HG02870 (cell line): Measurements from ENCODE around the gene GDF9.

ENCODE experiments used
- ATAC-seq: cut with Tn5 transposase; IDR thresholded peaks from one replicate; pipeline ENCODE4 v1.9.1; 2021; ENCODE audit warnings: mild to moderate bottlenecking, moderate library complexity; ENCODE audit not compliant: unreplicated experiment

The GDF9 gene

DNA sequence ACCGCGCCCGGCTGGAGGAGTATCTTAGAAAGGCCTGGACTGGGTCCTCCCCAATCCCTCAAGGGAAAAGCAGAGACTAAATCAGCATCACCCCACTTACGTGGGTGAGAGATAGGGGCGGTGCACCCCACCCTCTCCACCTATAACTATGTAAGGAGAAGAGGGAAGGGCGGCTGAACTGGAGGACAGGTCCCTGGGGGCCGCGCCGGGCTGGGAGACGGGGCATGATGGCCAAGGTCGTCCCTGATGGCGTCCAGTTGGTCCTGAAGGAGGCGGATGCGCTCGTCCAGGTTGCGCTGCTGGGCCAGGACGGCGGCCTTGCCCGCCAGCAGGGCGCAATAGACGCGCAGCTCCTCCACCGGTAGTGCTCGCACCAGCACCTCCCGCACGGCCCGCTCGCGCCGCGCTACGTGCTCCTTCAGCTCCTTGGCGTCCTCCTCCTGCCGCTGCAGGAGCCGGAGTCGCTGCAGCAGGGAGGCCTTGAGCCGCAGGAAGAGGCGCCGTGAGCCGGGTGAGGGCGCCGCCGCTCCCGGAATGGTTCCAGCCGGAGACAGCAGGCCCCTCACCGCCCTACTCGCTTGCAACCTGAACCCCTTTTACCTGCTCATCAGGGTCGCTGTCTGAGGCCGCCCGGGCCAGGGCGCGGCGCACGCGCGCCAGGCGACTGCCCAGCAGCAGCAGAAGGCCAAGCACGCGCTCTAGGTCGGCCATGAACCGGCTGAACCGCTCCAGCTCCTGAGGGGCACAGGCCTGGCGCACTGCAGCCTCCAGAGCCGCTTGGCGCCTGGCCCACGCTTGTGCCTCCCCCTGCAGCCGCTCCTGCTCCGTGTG, 43.4 kb downstream of the GDF9 start:
- no peak for ATAC-seq

DNA sequence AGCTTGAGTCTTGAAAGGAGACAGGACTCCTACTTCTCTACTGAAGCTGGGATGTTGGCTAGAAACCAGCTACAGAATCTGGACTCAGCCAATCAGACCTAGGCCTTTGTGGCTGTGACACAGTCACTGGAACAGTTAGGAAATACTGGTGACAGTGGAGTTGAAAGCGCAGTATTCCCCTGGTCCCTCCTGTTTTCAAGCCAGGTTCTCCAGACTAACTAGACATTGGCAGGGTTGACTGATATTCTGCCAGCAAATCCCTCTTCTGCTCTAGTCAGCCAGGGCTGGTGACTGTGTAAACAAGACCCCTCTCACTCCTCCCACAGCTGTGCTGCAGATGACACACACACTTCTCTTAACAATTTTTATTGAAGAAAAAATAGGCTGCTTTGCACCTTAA, 44.5 kb downstream of the GDF9 start:
- ATAC-seq: no peak

DNA sequence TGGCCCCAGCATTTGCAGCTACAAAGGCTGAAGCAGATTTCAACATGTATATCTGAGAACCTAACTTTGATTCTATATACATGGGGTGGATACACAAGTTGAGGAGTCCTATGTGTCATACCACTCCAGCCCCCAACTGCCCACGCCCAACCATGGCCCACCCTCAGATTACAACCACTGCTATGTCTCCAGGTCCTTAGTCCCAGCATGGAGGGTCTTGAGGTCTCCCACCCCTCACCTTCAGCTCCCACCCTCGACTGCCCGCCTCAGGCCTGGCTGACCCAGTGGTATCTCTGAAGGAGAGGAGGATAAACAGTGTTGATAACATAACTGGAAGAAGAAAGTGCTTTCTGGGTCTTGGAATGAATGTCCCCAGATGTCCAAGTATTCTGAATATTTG, 44.9 kb downstream of the GDF9 start:
- ATAC-seq: no peak

DNA sequence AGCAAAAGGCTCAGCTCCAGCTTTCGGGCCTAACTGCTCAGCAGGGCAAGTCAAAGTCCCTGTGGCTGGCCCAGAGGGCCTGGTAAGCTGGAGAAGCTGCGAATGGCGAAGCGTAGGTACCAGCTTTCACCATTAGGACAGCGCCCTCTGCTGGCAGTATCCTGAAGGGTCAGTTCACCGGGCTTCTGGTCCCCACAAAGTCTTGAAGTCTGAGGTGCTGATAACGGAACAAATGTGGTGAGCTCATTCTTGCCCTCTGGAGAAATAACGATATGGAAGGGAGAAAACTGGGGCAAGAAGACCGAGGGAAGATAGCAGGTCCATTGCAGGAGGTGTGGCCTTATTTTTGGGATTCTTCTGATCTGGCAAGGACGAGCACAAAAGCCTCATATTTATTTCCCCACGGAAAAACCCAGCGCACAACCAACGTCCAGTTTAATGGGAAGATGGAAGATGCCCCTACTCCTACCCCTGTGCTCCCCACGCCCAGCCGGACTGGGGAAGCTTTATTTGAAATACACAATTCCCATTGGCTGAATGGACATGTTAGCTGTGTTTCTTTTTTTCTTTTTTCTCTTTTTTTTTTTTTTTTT, 46.0 kb downstream of the GDF9 start:
- ATAC-seq: peak; percentile 67

DNA sequence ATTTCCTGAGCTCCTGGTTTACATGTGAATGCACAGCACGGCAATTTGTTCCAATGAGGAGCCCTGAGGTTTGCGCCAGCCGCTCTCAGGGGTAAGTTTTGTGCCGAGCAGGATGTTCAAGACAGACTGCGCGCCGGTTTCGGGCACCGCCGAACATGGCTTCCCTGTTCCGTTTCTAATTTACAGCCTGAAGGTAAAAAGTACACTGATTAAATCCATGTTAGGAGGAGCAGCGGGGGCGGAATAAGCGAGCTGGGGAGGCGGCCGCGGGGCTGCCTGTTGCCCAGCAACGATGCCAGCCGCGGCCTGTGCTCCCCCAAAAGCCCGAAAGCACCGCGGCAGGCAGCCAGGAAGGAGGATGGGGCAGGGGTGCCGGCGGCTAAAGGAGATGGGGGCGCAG, 46.8 kb downstream of the GDF9 start:
- ATAC-seq: no peak

DNA sequence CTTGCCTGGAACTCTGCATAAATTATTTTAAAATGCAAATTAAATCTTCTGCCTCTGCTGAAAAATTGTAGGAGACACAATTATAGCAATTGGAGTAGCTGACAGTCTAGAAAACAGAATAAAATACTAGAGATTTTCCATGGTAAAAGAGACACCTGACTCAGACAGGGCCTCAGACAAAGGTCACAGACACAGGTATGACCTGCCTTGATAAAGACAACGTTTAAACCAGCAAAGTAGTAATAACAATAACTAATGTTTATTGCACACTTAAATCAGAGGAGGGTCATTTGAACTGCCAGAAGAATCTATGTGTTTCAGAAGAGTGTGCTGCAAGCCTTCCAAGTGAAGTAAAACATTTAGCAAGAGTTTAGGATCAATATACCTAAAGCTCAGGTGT, 49.3 kb downstream of the GDF9 start:
- ATAC-seq: no peak

DNA sequence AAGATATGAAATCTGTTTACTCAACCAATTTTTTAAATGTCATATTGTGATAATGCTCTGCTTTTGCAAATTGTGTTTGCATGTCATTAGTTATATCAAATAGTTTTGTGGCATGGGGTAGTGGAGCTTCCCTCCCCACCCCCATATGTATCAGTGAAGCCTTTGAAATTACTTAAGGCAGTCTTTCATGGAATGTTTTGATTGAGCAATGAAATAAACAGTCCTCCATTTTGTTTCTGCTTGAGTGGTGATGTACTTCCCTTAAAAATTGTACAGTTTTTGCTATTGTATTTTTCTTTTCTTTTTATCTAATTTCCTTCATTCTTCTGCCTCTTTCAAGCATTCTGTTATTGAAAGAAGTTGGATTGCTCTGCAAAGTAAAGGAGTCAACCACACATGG, 49.7 kb downstream of the GDF9 start:
- ATAC-seq: no peak

DNA sequence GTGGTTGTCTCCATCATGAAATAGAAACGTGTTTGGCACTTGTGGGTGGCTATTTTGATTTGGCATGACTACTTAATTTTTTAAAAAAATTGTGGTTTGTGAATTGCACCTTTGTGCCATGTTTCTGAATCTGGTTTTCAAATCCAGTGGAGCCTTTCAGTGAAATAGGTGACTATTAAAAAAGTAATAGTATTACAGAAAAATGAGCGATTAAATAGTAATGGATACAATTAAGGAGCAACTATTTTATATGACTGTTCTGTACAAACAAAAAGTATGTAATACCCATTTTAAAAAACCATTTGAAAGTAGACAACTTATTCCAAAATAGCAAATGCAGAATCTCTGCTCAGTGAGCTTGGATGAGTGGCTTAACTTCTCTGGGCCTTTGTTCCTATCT, 50.2 kb downstream of the GDF9 start:
- ATAC-seq: no peak

DNA sequence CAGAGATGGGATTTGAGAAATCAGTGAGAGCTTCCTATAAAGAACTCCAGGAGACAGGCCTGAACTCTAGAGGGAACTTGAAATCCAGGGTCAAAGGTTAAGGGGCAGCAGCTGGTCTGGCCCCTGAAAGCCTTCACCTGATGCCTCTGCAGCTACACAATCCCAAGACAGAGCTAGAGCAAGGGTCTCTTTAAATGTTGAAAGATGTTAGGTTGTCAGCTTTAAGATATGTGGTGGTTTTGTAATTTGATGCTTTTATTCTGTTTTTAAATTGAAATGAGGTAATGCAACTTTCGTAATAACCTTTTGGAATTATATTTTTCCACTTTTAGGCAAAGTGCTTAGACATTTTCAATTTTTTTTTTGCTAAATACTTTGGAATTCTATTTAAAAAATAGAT, 50.8 kb downstream of the GDF9 start:
- ATAC-seq: no peak

DNA sequence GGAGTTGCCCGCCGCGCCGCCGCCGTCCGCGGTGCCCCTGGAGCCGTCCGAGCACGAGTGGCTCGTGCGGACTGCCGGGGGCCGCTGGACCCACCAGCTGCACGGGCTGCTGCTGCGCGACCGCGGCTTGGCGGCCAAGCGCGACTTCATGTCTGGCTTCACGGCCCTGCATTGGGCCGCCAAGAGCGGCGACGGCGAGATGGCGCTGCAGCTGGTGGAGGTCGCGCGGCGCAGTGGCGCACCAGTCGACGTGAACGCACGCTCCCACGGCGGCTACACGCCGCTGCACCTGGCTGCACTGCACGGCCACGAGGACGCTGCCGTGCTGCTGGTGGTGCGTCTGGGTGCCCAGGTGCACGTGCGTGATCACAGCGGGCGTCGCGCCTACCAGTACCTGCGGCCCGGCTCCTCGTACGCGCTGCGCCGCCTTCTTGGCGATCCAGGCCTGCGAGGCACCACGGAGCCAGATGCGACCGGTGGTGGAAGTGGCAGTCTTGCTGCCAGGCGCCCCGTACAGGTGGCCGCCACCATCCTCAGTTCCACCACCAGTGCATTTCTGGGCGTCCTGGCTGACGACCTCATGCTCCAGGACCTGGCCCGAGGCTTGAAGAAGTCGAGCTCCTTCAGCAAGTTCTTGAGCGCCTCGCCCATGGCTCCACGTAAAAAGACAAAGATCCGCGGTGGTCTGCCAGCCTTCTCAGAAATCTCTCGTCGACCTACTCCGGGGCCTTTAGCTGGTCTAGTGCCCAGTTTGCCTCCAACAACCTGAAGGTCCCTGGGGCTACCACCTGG, 51.6 kb downstream of the GDF9 start:
- no peak for ATAC-seq

DNA sequence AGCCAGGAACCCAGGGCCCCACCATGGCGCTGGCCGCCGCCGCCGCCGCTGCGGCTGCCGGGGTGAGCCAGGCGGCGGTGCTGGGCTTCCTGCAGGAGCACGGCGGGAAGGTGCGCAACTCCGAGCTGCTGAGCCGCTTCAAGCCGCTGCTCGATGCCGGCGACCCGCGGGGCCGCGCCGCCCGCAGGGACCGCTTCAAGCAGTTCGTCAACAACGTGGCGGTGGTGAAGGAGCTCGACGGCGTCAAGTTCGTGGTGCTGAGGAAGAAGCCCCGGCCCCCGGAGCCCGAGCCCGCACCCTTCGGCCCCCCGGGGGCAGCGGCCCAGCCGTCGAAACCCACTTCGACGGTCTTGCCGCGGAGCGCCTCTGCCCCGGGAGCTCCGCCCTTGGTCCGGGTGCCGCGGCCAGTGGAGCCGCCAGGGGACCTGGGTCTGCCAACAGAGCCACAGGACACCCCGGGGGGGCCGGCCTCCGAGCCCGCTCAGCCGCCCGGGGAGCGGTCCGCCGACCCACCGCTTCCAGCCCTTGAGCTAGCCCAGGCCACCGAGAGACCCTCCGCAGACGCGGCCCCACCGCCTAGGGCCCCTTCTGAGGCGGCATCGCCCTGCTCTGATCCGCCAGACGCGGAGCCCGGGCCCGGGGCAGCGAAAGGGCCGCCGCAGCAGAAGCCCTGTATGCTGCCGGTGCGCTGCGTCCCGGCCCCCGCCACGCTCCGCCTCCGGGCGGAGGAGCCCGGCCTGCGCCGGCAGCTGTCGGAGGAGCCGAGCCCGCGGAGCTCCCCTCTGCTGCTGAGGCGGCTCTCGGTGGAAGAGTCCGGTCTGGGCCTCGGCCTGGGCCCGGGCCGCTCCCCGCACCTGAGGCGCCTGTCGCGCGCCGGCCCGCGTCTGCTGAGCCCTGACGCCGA, 52.4 kb downstream of the GDF9 start:
- ATAC-seq: no peak

DNA sequence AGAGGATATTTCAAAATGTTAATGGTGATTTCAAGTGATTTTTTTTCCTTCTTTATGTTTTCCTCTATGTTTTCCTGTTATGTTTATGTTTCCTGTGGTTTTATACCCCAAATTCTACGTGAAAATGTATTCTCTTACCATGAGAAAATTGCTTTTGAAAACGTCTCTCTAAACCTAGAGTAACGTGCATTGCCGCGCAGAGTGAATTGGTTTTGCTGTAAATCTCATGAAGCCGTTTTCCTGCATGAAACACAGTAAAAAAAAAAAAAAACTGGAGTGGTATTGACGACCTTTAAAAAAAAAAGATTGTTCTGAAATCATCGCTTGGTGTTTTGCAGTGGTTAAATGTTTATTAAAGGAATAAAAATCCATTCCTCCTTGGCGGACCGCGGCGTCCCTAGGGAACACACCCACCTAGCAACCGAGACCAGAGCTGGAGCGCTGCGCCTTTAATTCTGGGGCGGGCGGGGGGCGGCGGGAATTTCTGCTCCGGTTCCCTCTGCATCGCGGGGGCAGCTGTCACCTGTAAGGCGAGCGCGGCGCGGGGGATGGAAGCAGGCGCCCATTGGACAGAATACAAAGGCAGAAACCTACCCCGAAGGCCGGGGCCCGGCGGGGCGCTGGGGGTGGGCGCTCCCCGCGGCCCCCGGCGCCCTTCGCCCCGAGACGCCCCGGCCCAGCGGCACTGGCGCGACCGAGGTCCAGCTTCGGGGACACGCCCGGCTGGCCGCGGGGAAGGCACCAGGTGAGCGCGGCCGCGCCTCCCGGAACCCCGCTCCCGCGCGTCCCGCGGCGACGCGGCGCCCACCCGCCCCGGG, 53.3 kb downstream of the GDF9 start, which contains the start of gene SOWAHA:
Gene SOWAHA (plus strand): TSS at position 522 of the 818 bp plus-strand sequence. CDS start 320 bp downstream, outside the sequence.
- no peak for ATAC-seq

DNA sequence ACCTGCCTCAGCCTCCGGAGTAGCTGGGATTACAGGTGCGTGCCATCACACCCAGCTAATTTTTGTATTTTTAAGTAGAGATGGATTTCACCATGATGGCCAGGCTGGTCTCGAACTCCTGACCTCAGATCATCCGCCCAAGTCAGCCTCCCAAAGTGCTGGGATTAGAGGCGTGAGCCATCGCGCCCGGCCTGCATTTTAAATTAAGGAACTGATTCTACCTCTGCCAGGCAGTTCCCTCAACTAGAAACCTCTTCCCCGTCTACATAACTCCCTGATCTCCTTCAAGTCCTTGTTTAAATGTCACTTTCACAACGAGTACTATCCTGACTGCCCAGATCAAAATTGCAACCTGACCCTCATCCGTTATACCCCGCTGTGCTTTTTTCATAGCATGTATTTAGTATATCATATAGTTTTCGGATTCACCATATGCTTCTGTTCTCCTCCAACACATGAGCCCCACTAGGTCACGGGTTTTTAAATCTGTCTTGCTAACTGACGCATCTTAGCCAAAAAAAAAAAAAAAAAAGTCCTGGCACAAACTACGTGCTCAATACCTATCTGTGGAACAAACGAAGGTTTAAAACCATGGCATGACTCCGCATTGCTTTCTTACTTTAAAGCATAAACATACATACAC, 54.0 kb downstream of the GDF9 start:
- ATAC-seq: no peak
